Hepatocyte (in vitro differentiated cells): ENCODE results near the gene PAXIP1. TPM values are rescaled to one million over a fixed set of nuclear protein-coding genes. Genes with fewer than 3 reads are reported as not detected.
A peak's percentile ranks its signal among the peaks of the same experiment; 100 is the strongest.
"Not testable (repeated sequence)": the region's sequence is repeated elsewhere in the genome, so short reads cannot be mapped to it uniquely, and the experiment has no call there.

Experiments used
- DNase-seq: peaks from one replicate; pipeline ENCODE4 v3.0.0-alpha.2; 2016; ENCODE audit warnings: low spot score
- H2AFZ ChIP-seq: fragments of 200-600 bp; sonication (generic); 2 replicates; pipeline ENCODE4 v1.6.0; 2016; ENCODE audit warnings: antibody characterized with exemption, mild to moderate bottlenecking
- H3K27ac ChIP-seq: fragments of 200-600 bp; sonication (generic); 2 replicates; pipeline ENCODE4 v1.5.1; 2016; ENCODE audit warnings: mild to moderate bottlenecking
- H3K27me3 ChIP-seq: fragments of 200-600 bp; sonication (generic); 2 replicates; pipeline ENCODE4 v1.6.1; 2016
- H3K36me3 ChIP-seq: fragments of 200-600 bp; sonication (generic); replicated peaks from 2 replicates; pipeline ENCODE4 v1.5.1; 2016; ENCODE audit warnings: low read depth; ENCODE audit not compliant: insufficient read depth
- H3K4me1 ChIP-seq: fragments of 200-600 bp; sonication (generic); 2 replicates; pipeline ENCODE4 v1.5.1; 2016; ENCODE audit warnings: mild to moderate bottlenecking, moderate library complexity; ENCODE audit not compliant: insufficient read depth
- H3K4me2 ChIP-seq: fragments of 200-600 bp; sonication (generic); 2 replicates; pipeline ENCODE4 v1.6.0; 2016
- H3K4me3 ChIP-seq: fragments of 200-600 bp; sonication (generic); 2 replicates; pipeline ENCODE4 v1.5.1; 2016; ENCODE audit warnings: mild to moderate bottlenecking
- H3K79me2 ChIP-seq: fragments of 200-600 bp; sonication (generic); 2 replicates; pipeline ENCODE4 v1.6.0; 2017; ENCODE audit warnings: mild to moderate bottlenecking
- H3K9me2 ChIP-seq: fragments of 200-600 bp; sonication (generic); replicated peaks from 2 replicates; pipeline ENCODE4 v1.6.0; 2017; ENCODE audit warnings: mild to moderate bottlenecking; ENCODE audit not compliant: insufficient read depth
- H3K9me3 ChIP-seq: fragments of 200-600 bp; sonication (generic); 2 replicates; pipeline ENCODE4 v1.5.1; 2016; ENCODE audit warnings: low read depth, mild to moderate bottlenecking
- H4K20me1 ChIP-seq: fragments of 200-600 bp; sonication (generic); 2 replicates; pipeline ENCODE4 v1.6.0; 2016; ENCODE audit warnings: mild to moderate bottlenecking; ENCODE audit not compliant: insufficient read depth, poor library complexity, severe bottlenecking
- CTCF ChIP-seq: fragments of 200-600 bp; sonication (generic); IDR thresholded peaks from 2 replicates; pipeline ENCODE4 v1.5.1; 2016; ENCODE audit warnings: antibody characterized with exemption, mild to moderate bottlenecking; ENCODE audit not compliant: poor library complexity
- EZH2 ChIP-seq: fragments of 200-600 bp; sonication (generic); IDR thresholded peaks from 2 replicates; pipeline ENCODE4 v1.6.1; 2016; ENCODE audit warnings: antibody characterized with exemption, mild to moderate bottlenecking, borderline replicate concordance
- EZH2phosphoT487 ChIP-seq: fragments of 200-600 bp; sonication (generic); IDR thresholded peaks from one replicate; pipeline ENCODE4 v1.6.1; 2018; ENCODE audit warnings: antibody characterized with exemption, mild to moderate bottlenecking, low read depth, moderate library complexity; ENCODE audit not compliant: unreplicated experiment, severe bottlenecking
- WGBS: methylation state at CpG from one replicate; pipeline ENCODE4 v1.1.6; 2016; ENCODE audit warnings: low lambda C conversion rate; ENCODE audit errors: missing lambda C conversion rate; 5-methylcytosine and 5-hydroxymethylcytosine counted together
- polyA plus RNA-seq: library from polyadenylated mRNA; unstranded; fragments of >200 nt; fragmentation: Nextera tagmentation; extraction: Ambion mirVana; gene quantifications from 2 replicates; pipeline ENCODE4 v1.2.1, GENCODE V29; 2016
- total RNA-seq: library from RNA; depleted of rRNA; stranded (reverse); fragments of >200 nt; gene quantifications from 2 replicates; pipeline ENCODE4 v1.2.3, GENCODE V29; 2014

PAXIP1 gene
- total and polyA plus RNA-seq, 2 experiments from 2014 or later: 4.5 to 12.2 TPM

DNA sequence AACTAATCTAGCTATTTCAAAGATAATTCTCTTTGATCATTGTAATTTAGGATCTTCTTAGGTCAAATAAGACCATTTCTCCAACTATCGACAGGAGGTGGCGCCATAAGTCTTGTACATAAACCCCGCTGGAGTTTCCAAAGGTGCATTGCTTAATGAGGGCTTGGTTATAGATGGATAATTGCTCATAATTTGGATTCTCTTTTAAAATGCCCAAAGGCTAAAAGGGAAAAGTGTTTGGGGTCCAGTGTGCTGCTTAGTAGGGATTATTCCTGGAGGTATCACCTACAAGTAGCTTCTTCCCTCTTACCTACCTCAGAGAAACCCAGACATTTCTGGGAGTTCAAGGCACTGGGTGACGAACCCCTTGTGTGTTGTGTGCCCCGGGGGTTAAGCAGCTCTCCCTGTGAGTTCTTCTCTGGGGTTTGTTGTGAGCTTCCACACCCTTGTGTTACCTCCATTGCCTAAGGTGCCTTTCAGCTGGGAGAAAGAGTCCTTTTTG, 75.2 kb downstream of the PAXIP1 start:
- WGBS: 16% methylated on average over 5 of the region's 5 CpGs
- DNase-seq: peak; percentile 92
- H3K4me2 ChIP-seq: peak overlapping the region; percentile 76

DNA sequence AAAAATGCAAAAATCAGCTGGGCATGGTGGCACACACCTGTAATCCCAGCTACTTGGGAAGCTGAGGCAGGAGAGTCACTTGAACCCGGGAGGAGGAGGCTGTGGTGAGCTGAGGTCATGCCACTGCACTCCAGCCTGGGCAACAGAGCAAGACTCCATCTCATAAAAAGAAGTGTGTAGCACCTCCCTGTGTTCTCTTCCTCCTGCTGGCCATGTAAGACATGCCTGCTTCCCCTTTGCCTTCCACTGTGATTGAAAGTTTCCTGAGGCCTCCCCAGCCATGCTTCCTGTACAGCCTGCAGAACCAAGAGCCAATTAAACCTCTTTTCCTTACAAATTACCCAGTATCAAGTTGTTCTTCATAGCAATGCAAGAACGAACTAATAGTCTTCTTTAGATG, 80.5 kb downstream of the PAXIP1 start:
- 81% methylated on average over 2 of the region's 2 CpGs for WGBS
- not testable (repeated sequence) for H2AFZ ChIP-seq, H3K9me2 ChIP-seq, H3K9me3 ChIP-seq, H4K20me1 ChIP-seq, H3K36me3 ChIP-seq, H3K4me2 ChIP-seq, H3K27me3 ChIP-seq, DNase-seq, H3K79me2 ChIP-seq, H3K4me3 ChIP-seq, H3K4me1 ChIP-seq, H3K27ac ChIP-seq

More for the DNA sequence above, 75.2 kb downstream of the PAXIP1 start:
- Histone ChIP-seq H3K9me3 (no peaks in the 10 kb centered on the region), H3K27me3 (no peaks in the 10 kb centered on the region), H3K79me2 (no peaks in the 10 kb centered on the region), H3K36me3 (no peaks in the 10 kb centered on the region), H4K20me1 (no peaks in the 10 kb centered on the region), H3K9me2 (no peaks in the 10 kb centered on the region), H3K4me3 (no peak overlapping the region), H3K27ac (peak overlapping the region; percentile 79), H2AFZ (peak overlapping the region; percentile 72), H3K4me1 (no peaks in the 10 kb centered on the region)
- TF ChIP-seq EZH2phosphoT487 (no peak), CTCF (peak; percentile 83)

GRCh38 chr7:154919344-154920225, 83.3 kb downstream of the PAXIP1 start:
- no peaks in the 10 kb centered on the region for H3K9me2 ChIP-seq
- H2AFZ ChIP-seq: no peak overlapping the region
- no peaks in the 10 kb centered on the region for H4K20me1 ChIP-seq
- no peaks in the 10 kb centered on the region for H3K36me3 ChIP-seq
- no peaks in the 10 kb centered on the region for H3K79me2 ChIP-seq
- H3K9me3 ChIP-seq: no peaks in the 10 kb centered on the region
- no peak for TF ChIP-seq EZH2phosphoT487
- no peak for TF ChIP-seq CTCF
- no peak for TF ChIP-seq EZH2
- DNase-seq: no peak
- H3K4me1 ChIP-seq: no peaks in the 10 kb centered on the region
- H3K4me2 ChIP-seq: no peak overlapping the region
- 79% methylated on average over 11 of the region's 11 CpGs for WGBS
- H3K27ac ChIP-seq: no peak overlapping the region
- no peaks in the 10 kb centered on the region for H3K27me3 ChIP-seq
- H3K4me3 ChIP-seq: no peak overlapping the region

DNA sequence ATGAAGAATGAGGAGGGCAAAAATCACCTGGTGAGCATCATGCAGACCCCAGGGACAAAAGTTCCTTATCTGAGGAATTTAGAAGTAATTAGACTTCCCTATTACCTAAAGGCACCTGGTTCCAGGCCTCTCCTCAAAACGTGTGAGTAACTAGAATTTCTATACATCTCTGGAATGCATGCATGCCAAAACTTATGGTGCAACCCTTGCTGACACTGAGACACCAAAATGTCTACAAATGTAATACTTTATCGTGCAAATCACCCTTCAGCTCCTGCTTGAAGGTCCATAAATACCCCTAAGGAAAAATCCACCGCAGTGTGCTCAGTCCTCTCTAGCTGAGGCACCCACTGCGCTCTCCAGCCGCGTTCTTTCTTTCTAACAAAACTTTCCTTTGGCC, 84.2 kb downstream of the PAXIP1 start:
- H3K27me3 ChIP-seq: no peaks in the 10 kb centered on the region
- WGBS: 75% methylated on average over 6 of the region's 6 CpGs
- no peak overlapping the region for H3K27ac ChIP-seq
- no peak overlapping the region for H3K4me2 ChIP-seq
- H4K20me1 ChIP-seq: no peaks in the 10 kb centered on the region
- H3K36me3 ChIP-seq: no peaks in the 10 kb centered on the region
- H2AFZ ChIP-seq: no peak overlapping the region
- H3K9me2 ChIP-seq: no peaks in the 10 kb centered on the region
- H3K4me3 ChIP-seq: no peak overlapping the region
- DNase-seq: no peak
- H3K79me2 ChIP-seq: no peaks in the 10 kb centered on the region
- TF ChIP-seq EZH2 (no peak), EZH2phosphoT487 (no peak), CTCF (no peak)
- H3K9me3 ChIP-seq: no peaks in the 10 kb centered on the region
- H3K4me1 ChIP-seq: no peaks in the 10 kb centered on the region
